Measurements from ENCODE around the gene ZMIZ2. TPM values are rescaled to one million over a fixed set of nuclear protein-coding genes. Genes with fewer than 3 reads are reported as not detected.

ZMIZ2 gene, protein sequence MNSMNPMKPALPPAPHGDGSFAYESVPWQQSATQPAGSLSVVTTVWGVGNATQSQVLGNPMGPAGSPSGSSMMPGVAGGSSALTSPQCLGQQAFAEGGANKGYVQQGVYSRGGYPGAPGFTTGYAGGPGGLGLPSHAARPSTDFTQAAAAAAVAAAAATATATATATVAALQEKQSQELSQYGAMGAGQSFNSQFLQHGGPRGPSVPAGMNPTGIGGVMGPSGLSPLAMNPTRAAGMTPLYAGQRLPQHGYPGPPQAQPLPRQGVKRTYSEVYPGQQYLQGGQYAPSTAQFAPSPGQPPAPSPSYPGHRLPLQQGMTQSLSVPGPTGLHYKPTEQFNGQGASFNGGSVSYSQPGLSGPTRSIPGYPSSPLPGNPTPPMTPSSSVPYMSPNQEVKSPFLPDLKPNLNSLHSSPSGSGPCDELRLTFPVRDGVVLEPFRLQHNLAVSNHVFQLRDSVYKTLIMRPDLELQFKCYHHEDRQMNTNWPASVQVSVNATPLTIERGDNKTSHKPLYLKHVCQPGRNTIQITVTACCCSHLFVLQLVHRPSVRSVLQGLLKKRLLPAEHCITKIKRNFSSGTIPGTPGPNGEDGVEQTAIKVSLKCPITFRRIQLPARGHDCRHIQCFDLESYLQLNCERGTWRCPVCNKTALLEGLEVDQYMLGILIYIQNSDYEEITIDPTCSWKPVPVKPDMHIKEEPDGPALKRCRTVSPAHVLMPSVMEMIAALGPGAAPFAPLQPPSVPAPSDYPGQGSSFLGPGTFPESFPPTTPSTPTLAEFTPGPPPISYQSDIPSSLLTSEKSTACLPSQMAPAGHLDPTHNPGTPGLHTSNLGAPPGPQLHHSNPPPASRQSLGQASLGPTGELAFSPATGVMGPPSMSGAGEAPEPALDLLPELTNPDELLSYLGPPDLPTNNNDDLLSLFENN
- total RNA-seq (2022; extraction: Qiagen RNA extraction) = 22.9 to 33.2 TPM (median 30.9 TPM) in 5 replicates

DNA sequence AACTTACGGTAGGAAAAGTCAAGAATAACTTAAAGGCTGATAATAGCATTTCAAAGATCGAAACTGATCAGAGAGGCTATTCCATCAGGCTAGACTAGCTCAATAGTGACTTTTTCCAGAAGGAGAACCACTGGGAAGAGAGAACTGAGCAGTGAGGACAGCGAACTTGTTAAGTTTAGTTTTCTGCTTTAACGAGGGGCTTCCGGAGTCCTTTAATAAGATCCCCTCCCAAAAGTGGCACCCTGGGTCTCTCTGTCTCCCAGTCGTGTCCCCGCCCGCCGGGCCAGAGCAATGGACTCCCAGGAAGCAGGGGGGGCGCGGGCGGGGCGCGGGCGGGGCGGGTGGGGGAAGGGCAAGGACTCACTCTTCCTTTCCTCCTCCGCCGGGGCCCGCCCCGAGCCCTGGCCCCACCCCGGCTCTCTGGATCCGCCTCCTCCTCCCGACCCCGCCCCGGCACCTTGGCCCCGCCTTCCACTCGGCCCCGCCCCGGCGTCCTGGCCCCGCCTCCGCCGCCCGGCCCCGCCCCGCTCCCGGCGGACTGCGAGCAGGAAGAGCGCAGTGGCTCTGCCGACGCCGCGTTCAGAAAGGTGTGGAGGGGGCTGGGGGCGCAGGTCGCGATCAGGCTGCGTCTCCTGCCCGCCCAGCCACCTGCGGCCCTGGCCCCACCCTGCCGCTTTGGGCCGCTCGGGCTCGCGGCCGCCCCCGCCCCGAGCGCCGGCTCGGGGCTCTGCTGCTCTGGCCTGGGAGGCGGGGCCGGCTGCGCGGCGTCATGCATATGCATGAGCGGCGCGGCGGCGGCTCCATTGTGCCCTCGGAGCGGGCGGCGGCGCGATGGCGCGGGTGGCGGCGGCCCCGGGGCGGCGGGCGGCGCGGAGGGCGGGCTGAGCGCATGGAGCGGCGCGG is at the start of gene ZMIZ2:
Gene ZMIZ2, plus strand, starts transcription at position 803 of the 903 bp plus-strand sequence. CDS start 7,403 bp downstream, outside the sequence.

DNA sequence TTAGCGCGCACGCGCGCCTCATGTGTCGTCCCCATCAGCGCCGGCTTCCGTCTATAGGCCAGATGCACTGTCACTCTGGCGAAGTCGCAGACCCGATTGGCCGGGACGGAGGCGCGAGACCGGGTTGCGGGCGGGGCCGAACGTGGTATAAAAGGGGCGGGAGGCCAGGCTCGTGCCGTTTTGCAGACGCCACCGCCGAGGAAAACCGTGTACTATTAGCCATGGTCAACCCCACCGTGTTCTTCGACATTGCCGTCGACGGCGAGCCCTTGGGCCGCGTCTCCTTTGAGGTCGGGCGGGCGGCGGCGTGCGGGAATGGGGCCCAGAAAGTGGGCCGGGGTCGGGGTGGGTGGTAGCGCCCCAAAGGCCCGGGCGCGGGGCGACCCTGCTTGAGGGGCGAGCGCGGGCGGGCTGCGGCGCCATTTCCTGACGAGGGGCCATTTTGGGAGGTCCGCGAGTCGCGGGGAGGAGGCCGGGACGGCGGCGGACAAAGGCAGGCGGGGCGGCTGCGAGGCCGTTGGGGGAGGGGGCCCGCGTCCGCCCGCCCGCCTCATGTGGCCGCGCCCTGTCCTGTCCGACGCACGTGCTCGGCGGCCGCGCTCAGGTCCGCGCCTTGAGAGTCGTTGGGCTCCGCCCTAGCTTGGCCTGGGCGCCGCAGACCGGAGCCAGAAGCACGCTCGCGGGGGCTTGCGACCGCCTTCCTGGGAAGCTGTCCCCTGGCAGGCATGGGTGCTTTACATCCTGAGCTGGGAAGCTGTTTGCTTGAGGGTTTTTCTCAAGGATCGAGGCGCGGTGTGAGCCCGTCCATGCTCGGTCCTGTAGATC is 48.1 kb downstream of the ZMIZ2 start, which contains the start of gene PPIA:
Gene PPIA, plus strand, starts transcription at position 178 of the 825 bp plus-strand sequence. Its CDS starts 44 bp downstream, at position 222.

Other genes starting within 250 kb of the ZMIZ2 start
- 0.02 to 0.10 TPM (median 0.08 TPM) in 5 replicates for gene NPC1L1, start 207.5 kb upstream of the ZMIZ2 start, total RNA-seq (2022; extraction: Qiagen RNA extraction)
- 108 to 138 TPM (median 113 TPM) in 5 replicates for gene DDX56, start 174.9 kb upstream of the ZMIZ2 start, total RNA-seq (2022; extraction: Qiagen RNA extraction)
- 47.0 to 54.2 TPM (median 53.0 TPM) in 5 replicates for gene TMED4, start 166.6 kb upstream of the ZMIZ2 start, total RNA-seq (2022; extraction: Qiagen RNA extraction)
- gene OGDH, start 142.2 kb upstream of the ZMIZ2 start, total RNA-seq (2022; extraction: Qiagen RNA extraction) = 27.3 to 30.9 TPM (median 28.5 TPM) in 5 replicates
- gene PPIA, start 47.8 kb downstream of the ZMIZ2 start, total RNA-seq (2022; extraction: Qiagen RNA extraction) = 5,094 to 6,229 TPM (median 5,140 TPM) in 5 replicates
- gene H2AZ2, start 99.2 kb downstream of the ZMIZ2 start, total RNA-seq (2022; extraction: Qiagen RNA extraction) = 217 to 265 TPM (median 250 TPM) in 5 replicates
- gene PURB, start 136.7 kb downstream of the ZMIZ2 start, total RNA-seq (2022; extraction: Qiagen RNA extraction) = 10.8 to 13.8 TPM (median 12.9 TPM) in 5 replicates
- 0.12 to 0.28 TPM (median 0.16 TPM) in 5 replicates for gene MYO1G, start 230.2 kb downstream of the ZMIZ2 start, total RNA-seq (2022; extraction: Qiagen RNA extraction)